WTC11 (cell line): ENCODE data around the gene FAM13A. TPM values are rescaled to one million over a fixed set of nuclear protein-coding genes. Genes with fewer than 3 reads are reported as not detected.

Source experiments
- ATAC-seq: fragments of 200-7000 bp; cut with Tn5 transposase; 2 replicates; pipeline ENCODE4 v1.10.0; 2021; ENCODE audit warnings: mild to moderate bottlenecking, moderate library complexity
- CTCF ChIA-PET: fragments of 300-600 bp; sonication (Branson Sonifier 250); formaldehyde crosslinking; loops from one replicate; lab custom pipeline; 2021; ENCODE audit warnings: antibody characterized with exemption; lab: Charles Lee
- POLR2A ChIA-PET: fragments of 350-600 bp; sonication (Branson Sonifier 250); formaldehyde crosslinking; loops from one replicate; lab custom pipeline; 2021; ENCODE audit warnings: antibody characterized with exemption; lab: Charles Lee
- DNase-seq: peaks from one replicate; pipeline ENCODE4 v3.0.0; 2021; ENCODE audit warnings: low spot score
- H3K27ac Mint-ChIP-seq: 2 replicates; pipeline ENCODE4 v1.8.0; 2021; ENCODE audit warnings: mixed read lengths
- H3K27me3 Mint-ChIP-seq: 2 replicates; pipeline ENCODE4 v1.8.0; 2021; ENCODE audit warnings: low read depth, mild to moderate bottlenecking, moderate library complexity, mixed read lengths
- H3K36me3 Mint-ChIP-seq: 2 replicates; pipeline ENCODE4 v1.8.0; 2021; ENCODE audit warnings: mixed read lengths
- H3K4me1 Mint-ChIP-seq: 2 replicates; pipeline ENCODE4 v1.8.0; 2022; ENCODE audit warnings: mixed read lengths
- H3K4me3 Mint-ChIP-seq: 2 replicates; pipeline ENCODE4 v1.8.0; 2021; ENCODE audit warnings: mild to moderate bottlenecking, moderate library complexity, mixed read lengths
- H3K9me3 Mint-ChIP-seq: 2 replicates; pipeline ENCODE4 v1.8.0; 2021; ENCODE audit warnings: mixed read lengths
- ATF2 ChIP-seq: sonication (generic); formaldehyde crosslinking; IDR thresholded peaks from 2 replicates; pipeline ENCODE4 v1.8.1; 2022; ENCODE audit warnings: low read depth, missing genetic modification reagents, borderline replicate concordance
- ATF6 ChIP-seq: sonication (generic); formaldehyde crosslinking; IDR thresholded peaks from 2 replicates; pipeline ENCODE4 v1.8.1; 2023; ENCODE audit warnings: mild to moderate bottlenecking, missing genetic modification reagents
- CREM ChIP-seq: sonication (generic); formaldehyde crosslinking; IDR thresholded peaks from 2 replicates; pipeline ENCODE4 v1.8.1; 2022; ENCODE audit warnings: mild to moderate bottlenecking, missing genetic modification reagents, moderate library complexity
- HMGXB4 ChIP-seq: sonication (generic); formaldehyde crosslinking; IDR thresholded peaks from 2 replicates; pipeline ENCODE4 v1.8.1; 2023; ENCODE audit warnings: mild to moderate bottlenecking, moderate library complexity, missing genetic modification reagents
- IRF2 ChIP-seq: sonication (generic); formaldehyde crosslinking; IDR thresholded peaks from 2 replicates; pipeline ENCODE4 v1.8.0; 2022; ENCODE audit warnings: low read depth, missing genetic modification reagents, borderline replicate concordance
- JUN ChIP-seq: sonication (generic); formaldehyde crosslinking; IDR thresholded peaks from 2 replicates; pipeline ENCODE4 v1.8.0; 2023; ENCODE audit warnings: mild to moderate bottlenecking, missing genetic modification reagents
- NR1H2 ChIP-seq: sonication (generic); formaldehyde crosslinking; IDR thresholded peaks from 2 replicates; pipeline ENCODE4 v1.9.0; 2021; ENCODE audit warnings: mild to moderate bottlenecking, moderate library complexity, missing genetic modification reagents
- NR3C1 ChIP-seq: sonication (generic); formaldehyde crosslinking; conservative IDR thresholded peaks from 2 replicates; pipeline ENCODE4 v1.8.1; 2023; ENCODE audit warnings: low read depth, mild to moderate bottlenecking, missing genetic modification reagents
- PRDM15 ChIP-seq: sonication (generic); formaldehyde crosslinking; IDR thresholded peaks from 2 replicates; pipeline ENCODE4 v1.8.0; 2022; ENCODE audit warnings: missing genetic modification reagents
- RELA ChIP-seq: sonication (generic); formaldehyde crosslinking; IDR thresholded peaks from 2 replicates; pipeline ENCODE4 v1.8.1; 2022; ENCODE audit warnings: missing genetic modification reagents, mild to moderate bottlenecking, borderline replicate concordance
- RORB ChIP-seq: fragments of 250-450 bp; sonication (Bioruptor Pico); IDR thresholded peaks from 2 replicates; pipeline ENCODE4 v1.9.0; 2021; ENCODE audit warnings: mild to moderate bottlenecking
- TCF7 ChIP-seq: sonication (generic); formaldehyde crosslinking; IDR thresholded peaks from 2 replicates; pipeline ENCODE4 v1.8.0; 2022; ENCODE audit warnings: mild to moderate bottlenecking, low read depth, missing genetic modification reagents, moderate library complexity
- TEAD1 ChIP-seq: sonication (generic); formaldehyde crosslinking; IDR thresholded peaks from 2 replicates; pipeline ENCODE4 v1.8.0; 2022; ENCODE audit warnings: mild to moderate bottlenecking, missing genetic modification reagents
- USF1 ChIP-seq: sonication (generic); formaldehyde crosslinking; IDR thresholded peaks from 2 replicates; pipeline ENCODE4 v1.8.0; 2022; ENCODE audit warnings: mild to moderate bottlenecking, missing genetic modification reagents
- ZBTB43 ChIP-seq: sonication (generic); formaldehyde crosslinking; IDR thresholded peaks from 2 replicates; pipeline ENCODE4 v1.8.1; 2023; ENCODE audit warnings: mild to moderate bottlenecking, missing genetic modification reagents
- ZNF121 ChIP-seq: sonication (generic); formaldehyde crosslinking; IDR thresholded peaks from 2 replicates; pipeline ENCODE4 v1.8.0; 2023; ENCODE audit warnings: missing genetic modification reagents
- ZNF532 ChIP-seq: fragments of 250-450 bp; sonication (Bioruptor Pico); IDR thresholded peaks from 2 replicates; pipeline ENCODE4 v1.9.0; 2021; ENCODE audit warnings: mild to moderate bottlenecking, borderline replicate concordance
- total RNA-seq: library from RNA; stranded (reverse); gene quantifications from 3 replicates; pipeline ENCODE4 v1.2.3, GENCODE V29; 2021

Gene FAM13A
- total RNA-seq, 1 experiment from 2014 or later = 14.6 TPM

- TF ChIP-seq ATF6 (no peak), NR3C1 (CRISPR knock-in tag) (no peak), RORB (CRISPR knock-in tag) (no peak), PRDM15 (CRISPR knock-in tag) (no peak)
- TF ChIP-seq, all 79 proteins: peak for 0
Measured at GRCh38 chr4:88779431-88779830, 277.6 kb downstream of the FAM13A start (continued).

- Mint-ChIP-seq H3K4me1 (no peaks in the 10 kb centered on the region), H3K27ac (no peak overlapping the region), H3K27me3 (no peaks in the 10 kb centered on the region), H3K9me3 (no peaks in the 10 kb centered on the region), H3K36me3 (peaks cover 7% of the 10 kb centered on the region), H3K4me3 (no peak overlapping the region)
- ATAC-seq (no peak), DNase-seq (no peak)
- POLR2A ChIA-PET = no interaction called here
- CTCF ChIA-PET = no interaction called here
- TF ChIP-seq TEAD1 (no peak), NR1H2 (CRISPR knock-in tag) (no peak), ATF2 (CRISPR knock-in tag) (no peak), CREM (CRISPR knock-in tag) (no peak), ZNF532 (CRISPR knock-in tag) (no peak), IRF2 (no peak), TCF7 (CRISPR knock-in tag) (no peak), ZNF121 (no peak), PRDM15 (CRISPR knock-in tag) (no peak), RELA (CRISPR knock-in tag) (no peak), HMGXB4 (no peak), USF1 (no peak), JUN (CRISPR knock-in tag) (no peak), ZBTB43 (CRISPR knock-in tag) (no peak)
Measured at GRCh38 chr4:88775529-88775928, 281.5 kb downstream of the FAM13A start.
